Embryonic facial prominence (tissue), 1 donor: Measurements from ENCODE around the gene SPACA9.
A peak's percentile ranks its signal among the peaks of the same experiment; 100 is the strongest.

Experiments
- DNase-seq: peaks from one replicate; pipeline ENCODE4 v3.0.0-alpha.2; 2016; ENCODE audit errors: extremely low spot score

The SPACA9 gene

GRCh38 chr9:132894346-132894745, 15.6 kb downstream of the SPACA9 start:
- DNase-seq: no peak

GRCh38 chr9:132894862-132895835, 16.5 kb downstream of the SPACA9 start:
- no peak for DNase-seq

GRCh38 chr9:132896264-132896663, 17.6 kb downstream of the SPACA9 start:
- no peak for DNase-seq

GRCh38 chr9:132896906-132897305, 18.2 kb downstream of the SPACA9 start:
- DNase-seq: no peak

- no peak for DNase-seq
These were observed 19.4 kb downstream of the SPACA9 start for GRCh38 chr9:132898051-132898450.

- peak; percentile 46 for DNase-seq
These were observed 23.4 kb downstream of the SPACA9 start for GRCh38 chr9:132901858-132902831.

GRCh38 chr9:132903574-132904492, 25.1 kb downstream of the SPACA9 start:
- no peak for DNase-seq

GRCh38 chr9:132905726-132906125, 27.0 kb downstream of the SPACA9 start:
- no peak for DNase-seq

GRCh38 chr9:132908635-132909034, 29.9 kb downstream of the SPACA9 start:
- no peak for DNase-seq

- DNase-seq: no peak
These were observed 30.6 kb downstream of the SPACA9 start for GRCh38 chr9:132909311-132909710.

- DNase-seq: no peak
These were observed 31.7 kb downstream of the SPACA9 start for GRCh38 chr9:132910376-132910775.

GRCh38 chr9:132912131-132912530, 33.4 kb downstream of the SPACA9 start:
- DNase-seq: no peak

GRCh38 chr9:132914924-132915323, 36.2 kb downstream of the SPACA9 start:
- DNase-seq: no peak

GRCh38 chr9:132919614-132920268, 41.0 kb downstream of the SPACA9 start:
- no peak for DNase-seq

GRCh38 chr9:132923346-132923902, 44.7 kb downstream of the SPACA9 start:
- DNase-seq: no peak

GRCh38 chr9:132927704-132928103, 49.0 kb downstream of the SPACA9 start:
- no peak for DNase-seq

- DNase-seq: no peak
These were observed 52.6 kb downstream of the SPACA9 start for GRCh38 chr9:132931178-132931735.

GRCh38 chr9:132935026-132935425, 56.3 kb downstream of the SPACA9 start:
- DNase-seq: no peak

GRCh38 chr9:132937463-132937901, 58.8 kb downstream of the SPACA9 start:
- no peak for DNase-seq

- no peak for DNase-seq
These were observed 60.5 kb downstream of the SPACA9 start for GRCh38 chr9:132939169-132939568.
